ENCODE measurements around the gene CFAP161. TPM values are rescaled to one million over a fixed set of nuclear protein-coding genes. Genes with fewer than 3 reads are reported as not detected.

CFAP161 gene
- polyA plus RNA-seq, 1 donor (not counting 4 experiments of a cell fraction or from before 2014, with no cell fraction given), result not detected

DNA sequence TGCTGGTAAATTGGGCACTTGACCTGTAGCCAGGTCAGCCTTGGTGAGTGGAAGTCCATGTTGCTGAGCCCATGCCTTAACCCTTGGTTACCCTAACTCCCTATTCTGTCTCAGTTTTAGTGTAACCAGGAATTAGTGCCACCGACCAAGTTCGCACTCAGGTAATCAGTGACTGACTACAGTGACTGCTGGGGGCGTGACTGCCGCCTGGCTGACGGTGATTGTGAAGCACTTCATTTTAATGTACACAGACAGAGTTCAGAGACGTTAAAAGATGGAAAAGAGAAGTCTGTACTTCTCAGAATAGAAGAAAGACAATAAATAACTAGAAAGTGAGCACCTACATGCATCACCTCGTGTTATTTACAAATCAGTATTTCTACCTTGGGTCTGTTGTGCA lies 17.3 kb downstream of the CFAP161 start:
- Histone ChIP-seq H3K9me3 (ENCODE audit: control insufficient read depth, low read depth, low read length) (no peaks in the 10 kb centered on the region), H4K20me1 (ENCODE audit: control insufficient read depth, extremely low read depth, insufficient read depth, low read length) (no peaks in the 10 kb centered on the region), H3K27ac (ENCODE audit: control insufficient read depth, insufficient read depth, low read length) (no peak overlapping the region), H2AFZ (ENCODE audit: control insufficient read depth, low read length) (no peak overlapping the region), H3K36me3 (ENCODE audit: control insufficient read depth in 2 of 2, extremely low read depth in 1 of 2, insufficient read depth in 2 of 2, low read length in 2 of 2) (no peaks in the 10 kb centered on the region), H3K27me3 (ENCODE audit: control insufficient read depth, extremely low read depth, insufficient read depth, low read length) (no peaks in the 10 kb centered on the region), H3K79me2 (ENCODE audit: control insufficient read depth, insufficient read depth, low read length) (no peaks in the 10 kb centered on the region), H3K4me1 (ENCODE audit: control insufficient read depth, extremely low read depth, insufficient read depth, low read length) (no peaks in the 10 kb centered on the region), H3K9ac (ENCODE audit: control insufficient read depth, extremely low read depth, insufficient read depth, low read length) (no peak overlapping the region), H3K4me3 (ENCODE audit: control insufficient read depth in 2 of 3, extremely low read depth in 1 of 3, insufficient read depth in 2 of 3, low read depth in 1 of 3, low read length in 3 of 3) (no peak overlapping the region), H3K9me1 (ENCODE audit: control insufficient read depth, extremely low read depth, insufficient read depth, low read length) (no peaks in the 10 kb centered on the region), H3K4me2 (ENCODE audit: control insufficient read depth, extremely low read depth, insufficient read depth, low read depth, low read length) (no peak overlapping the region)
- dilution Hi-C loops (cut with MboI; ENCODE audit: extremely low pct_ligation_motif_present, low sequenced_read_pairs), result no loop called here
- FAIRE-seq (no peak), DNase-seq (ENCODE audit: low read depth, low spot score) (no peak)
- TF ChIP-seq EZH2 (IDR thresholded peaks at IDR 0.05; ENCODE audit: low read length), result no peak
- TF ChIP-seq, protein P1, sequence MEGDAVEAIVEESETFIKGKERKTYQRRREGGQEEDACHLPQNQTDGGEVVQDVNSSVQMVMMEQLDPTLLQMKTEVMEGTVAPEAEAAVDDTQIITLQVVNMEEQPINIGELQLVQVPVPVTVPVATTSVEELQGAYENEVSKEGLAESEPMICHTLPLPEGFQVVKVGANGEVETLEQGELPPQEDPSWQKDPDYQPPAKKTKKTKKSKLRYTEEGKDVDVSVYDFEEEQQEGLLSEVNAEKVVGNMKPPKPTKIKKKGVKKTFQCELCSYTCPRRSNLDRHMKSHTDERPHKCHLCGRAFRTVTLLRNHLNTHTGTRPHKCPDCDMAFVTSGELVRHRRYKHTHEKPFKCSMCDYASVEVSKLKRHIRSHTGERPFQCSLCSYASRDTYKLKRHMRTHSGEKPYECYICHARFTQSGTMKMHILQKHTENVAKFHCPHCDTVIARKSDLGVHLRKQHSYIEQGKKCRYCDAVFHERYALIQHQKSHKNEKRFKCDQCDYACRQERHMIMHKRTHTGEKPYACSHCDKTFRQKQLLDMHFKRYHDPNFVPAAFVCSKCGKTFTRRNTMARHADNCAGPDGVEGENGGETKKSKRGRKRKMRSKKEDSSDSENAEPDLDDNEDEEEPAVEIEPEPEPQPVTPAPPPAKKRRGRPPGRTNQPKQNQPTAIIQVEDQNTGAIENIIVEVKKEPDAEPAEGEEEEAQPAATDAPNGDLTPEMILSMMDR (optimal IDR thresholded peaks at IDR 0.05 in 1 of 3, IDR thresholded peaks at IDR 0.05 in 1 of 3, conservative IDR thresholded peaks at IDR 0.05 in 1 of 3; ENCODE audit: extremely low read depth in 1 of 3, insufficient read depth in 2 of 3, low read length in 3 of 3), result no peak

DNA sequence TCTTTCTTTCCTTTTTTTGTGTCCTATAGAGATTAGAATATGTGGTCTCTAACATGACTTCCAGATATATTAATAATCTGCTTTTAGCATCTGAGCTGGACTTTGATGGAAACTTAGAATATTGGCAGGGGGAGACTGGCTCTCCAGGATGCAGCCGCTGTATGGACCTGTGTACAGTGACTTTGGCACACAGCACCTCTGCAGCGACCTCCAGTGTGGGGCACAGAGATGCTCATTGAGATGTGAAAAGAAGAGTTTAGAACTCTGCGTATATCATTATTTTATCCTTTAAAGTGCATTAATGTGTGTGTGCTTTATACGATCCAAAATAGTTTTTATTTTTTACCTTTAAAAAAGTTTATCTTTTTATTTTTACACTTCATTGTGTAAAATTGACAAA lies 18.3 kb downstream of the CFAP161 start:
- Histone ChIP-seq H3K27ac (ENCODE audit: control insufficient read depth, insufficient read depth, low read length) (no peak overlapping the region), H2AFZ (ENCODE audit: control insufficient read depth, low read length) (no peak overlapping the region), H3K27me3 (ENCODE audit: control insufficient read depth, extremely low read depth, insufficient read depth, low read length) (no peaks in the 10 kb centered on the region), H3K4me3 (ENCODE audit: control insufficient read depth in 2 of 3, extremely low read depth in 1 of 3, insufficient read depth in 2 of 3, low read depth in 1 of 3, low read length in 3 of 3) (no peak overlapping the region), H3K4me2 (ENCODE audit: control insufficient read depth, extremely low read depth, insufficient read depth, low read depth, low read length) (no peak overlapping the region), H3K79me2 (ENCODE audit: control insufficient read depth, insufficient read depth, low read length) (no peaks in the 10 kb centered on the region), H3K9ac (ENCODE audit: control insufficient read depth, extremely low read depth, insufficient read depth, low read length) (no peak overlapping the region), H3K4me1 (ENCODE audit: control insufficient read depth, extremely low read depth, insufficient read depth, low read length) (peaks cover 3% of the 10 kb centered on the region), H3K36me3 (ENCODE audit: control insufficient read depth in 2 of 2, extremely low read depth in 1 of 2, insufficient read depth in 2 of 2, low read length in 2 of 2) (no peaks in the 10 kb centered on the region), H4K20me1 (ENCODE audit: control insufficient read depth, extremely low read depth, insufficient read depth, low read length) (no peaks in the 10 kb centered on the region), H3K9me1 (ENCODE audit: control insufficient read depth, extremely low read depth, insufficient read depth, low read length) (no peaks in the 10 kb centered on the region), H3K9me3 (ENCODE audit: control insufficient read depth, low read depth, low read length) (no peaks in the 10 kb centered on the region)
- DNase-seq (ENCODE audit: low read depth, low spot score) (no peak), FAIRE-seq (no peak)
- dilution Hi-C loops (cut with MboI; ENCODE audit: extremely low pct_ligation_motif_present, low sequenced_read_pairs), result no loop called here
- TF ChIP-seq EZH2 (IDR thresholded peaks at IDR 0.05; ENCODE audit: low read length), result no peak
- TF ChIP-seq, protein P1 (optimal IDR thresholded peaks at IDR 0.05 in 1 of 3, IDR thresholded peaks at IDR 0.05 in 1 of 3, conservative IDR thresholded peaks at IDR 0.05 in 1 of 3; ENCODE audit: extremely low read depth in 1 of 3, insufficient read depth in 2 of 3, low read length in 3 of 3), result no peak
